HG02852 (cell line): ENCODE measurements around the gene KLF16.

Experiments
- ATAC-seq: cut with Tn5 transposase; IDR thresholded peaks from one replicate; pipeline ENCODE4 v1.9.1; 2021; ENCODE audit warnings: mild to moderate bottlenecking, moderate library complexity; ENCODE audit not compliant: unreplicated experiment

Gene KLF16

DNA sequence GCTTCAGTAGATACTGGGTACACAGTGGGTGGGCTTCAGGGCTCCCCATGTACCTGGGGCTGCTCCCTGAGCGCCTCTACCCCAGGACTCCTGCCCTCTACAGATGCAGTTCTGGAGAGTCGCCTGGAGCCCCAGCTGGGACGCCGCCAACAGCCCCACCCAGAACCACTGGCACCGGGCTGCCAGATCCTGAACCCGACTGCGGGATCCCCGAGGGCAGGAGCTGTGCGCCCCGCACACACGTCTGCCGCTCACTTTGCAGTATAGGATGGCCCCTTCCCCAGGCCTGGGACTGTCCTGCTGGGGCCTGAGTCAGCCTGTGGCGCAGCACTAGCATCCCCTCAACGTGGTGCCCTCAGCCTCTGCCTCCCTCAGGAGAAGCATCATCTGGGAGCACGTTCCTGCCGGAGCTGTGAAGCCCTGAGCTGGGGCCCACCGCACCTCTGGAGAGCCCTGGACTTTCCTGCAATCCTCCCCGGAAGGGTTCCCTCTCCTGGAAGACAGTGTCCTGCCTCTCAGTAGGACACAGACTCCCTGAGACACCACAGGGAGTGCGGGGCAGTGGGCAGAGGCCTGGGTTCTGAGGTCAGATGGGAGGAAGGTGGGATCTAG lies 18.8 kb downstream of the KLF16 start:
- ATAC-seq, result no peak

DNA sequence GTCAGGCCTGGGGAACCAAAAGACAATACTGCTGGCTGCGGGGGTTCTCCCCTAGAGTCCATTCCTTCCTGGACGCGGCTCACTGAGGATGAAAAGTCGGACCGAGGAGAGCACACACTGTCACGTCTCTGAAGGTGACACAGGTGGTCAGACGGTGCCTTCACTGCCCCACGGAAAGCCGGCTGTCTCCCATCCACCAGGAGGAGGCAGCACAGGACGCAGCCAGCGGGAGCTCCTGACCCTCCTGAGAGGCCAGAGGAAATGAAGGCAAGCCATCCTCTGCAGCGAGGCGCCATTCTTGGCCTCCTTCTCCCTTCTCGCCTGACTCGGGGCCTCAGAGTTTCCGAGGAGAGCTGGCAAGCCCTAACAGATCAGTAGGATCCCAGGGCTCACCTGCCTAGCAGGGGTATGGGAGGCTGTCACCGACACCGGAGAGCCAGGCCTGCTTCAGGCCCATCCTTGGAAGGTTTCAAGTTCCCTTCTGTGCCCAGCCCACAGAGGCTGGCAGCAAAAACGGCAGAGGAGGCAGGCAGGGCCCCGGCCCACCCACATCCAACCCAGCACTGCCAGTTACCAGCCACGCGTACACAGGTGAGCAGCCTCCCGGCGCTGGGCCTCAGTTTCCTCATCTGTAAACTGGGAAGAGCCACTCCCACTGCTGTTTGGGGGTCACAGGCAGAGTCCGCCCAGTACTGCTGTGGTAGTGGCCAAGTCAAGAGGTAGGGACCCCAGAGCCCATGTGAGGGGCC lies 19.6 kb downstream of the KLF16 start:
- ATAC-seq, result no peak

DNA sequence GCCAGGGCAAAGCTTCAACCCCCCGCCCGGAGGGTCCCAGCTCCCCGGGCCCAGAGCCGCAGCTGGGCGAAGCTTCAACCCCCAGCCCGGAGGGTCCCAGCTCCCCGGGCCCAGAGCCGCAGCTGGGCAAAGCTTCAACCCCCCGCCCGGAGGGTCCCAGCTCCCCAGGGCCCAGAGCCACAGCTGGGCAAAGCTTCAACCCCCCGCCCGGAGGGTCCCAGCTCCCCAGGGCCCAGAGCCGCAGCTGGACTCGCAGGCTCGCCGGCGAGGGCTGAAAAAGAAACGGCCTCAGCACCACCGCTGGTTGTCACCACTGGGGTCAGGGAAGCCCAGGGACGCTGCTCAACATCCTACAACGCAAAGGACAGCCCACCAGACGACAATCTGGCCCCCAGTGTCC lies 20.3 kb downstream of the KLF16 start:
- no peak for ATAC-seq

DNA sequence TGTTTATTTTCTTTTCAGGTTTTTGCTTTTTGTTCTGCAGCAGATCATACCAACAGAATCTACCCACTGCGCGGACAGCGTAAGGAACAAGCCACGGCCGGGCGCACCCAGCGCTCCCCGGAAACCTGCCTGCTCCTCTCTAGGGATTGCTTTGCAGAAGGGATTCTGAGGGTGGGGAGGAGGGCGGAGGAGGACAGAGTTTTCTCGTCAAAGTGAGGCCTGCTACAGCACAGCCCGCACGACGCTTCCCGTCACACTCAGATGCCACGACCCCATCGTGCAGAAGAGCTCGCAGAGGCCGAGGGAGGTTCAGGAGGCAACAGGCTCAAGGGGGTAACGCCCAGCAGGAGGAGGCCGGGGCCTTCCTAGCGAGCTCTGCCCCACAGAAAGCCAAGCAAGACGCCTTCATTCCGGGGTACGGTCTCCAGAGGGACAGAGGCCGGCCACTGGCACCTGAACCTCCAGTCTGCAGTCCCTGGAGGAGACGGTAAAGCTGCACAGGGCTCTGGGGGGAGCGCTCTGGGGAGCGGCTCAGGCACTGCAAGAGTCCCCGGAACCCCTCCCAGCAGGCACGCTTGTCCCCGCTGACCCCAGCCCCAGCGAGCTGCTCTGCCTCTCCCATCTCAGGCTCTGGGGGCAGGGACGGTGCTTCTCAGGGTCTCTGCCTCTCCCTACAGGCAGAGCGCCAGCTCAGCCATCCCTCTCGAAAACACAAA lies 22.0 kb downstream of the KLF16 start:
- ATAC-seq, result no peak

DNA sequence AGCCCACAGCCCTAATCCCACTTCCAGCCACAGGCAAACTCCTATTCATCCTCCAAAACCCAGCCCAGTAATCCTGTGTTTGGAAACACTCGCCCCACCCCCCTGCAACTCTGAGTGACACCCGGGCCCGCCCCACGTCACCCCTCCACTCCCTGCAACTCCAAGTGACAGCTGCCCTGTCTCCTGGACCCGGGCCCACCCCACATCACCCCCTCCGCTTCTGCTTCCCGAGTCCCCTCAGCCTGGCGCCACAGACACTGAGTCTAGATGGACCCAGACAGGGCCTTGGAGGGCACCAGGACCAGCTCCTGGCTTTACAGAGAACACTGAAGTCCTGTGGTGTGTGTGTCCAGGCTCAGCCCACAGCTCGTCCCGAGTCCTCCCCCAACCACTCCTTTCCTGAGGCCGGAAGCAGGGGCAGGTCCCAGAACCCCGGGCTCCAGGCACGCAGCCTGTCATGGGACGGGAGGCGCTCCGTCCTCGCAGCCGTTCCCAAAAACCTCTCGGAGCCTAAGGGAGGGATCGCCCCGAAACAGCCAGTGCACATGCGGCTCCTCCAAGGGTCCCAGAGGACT lies 22.8 kb downstream of the KLF16 start:
- no peak for ATAC-seq

DNA sequence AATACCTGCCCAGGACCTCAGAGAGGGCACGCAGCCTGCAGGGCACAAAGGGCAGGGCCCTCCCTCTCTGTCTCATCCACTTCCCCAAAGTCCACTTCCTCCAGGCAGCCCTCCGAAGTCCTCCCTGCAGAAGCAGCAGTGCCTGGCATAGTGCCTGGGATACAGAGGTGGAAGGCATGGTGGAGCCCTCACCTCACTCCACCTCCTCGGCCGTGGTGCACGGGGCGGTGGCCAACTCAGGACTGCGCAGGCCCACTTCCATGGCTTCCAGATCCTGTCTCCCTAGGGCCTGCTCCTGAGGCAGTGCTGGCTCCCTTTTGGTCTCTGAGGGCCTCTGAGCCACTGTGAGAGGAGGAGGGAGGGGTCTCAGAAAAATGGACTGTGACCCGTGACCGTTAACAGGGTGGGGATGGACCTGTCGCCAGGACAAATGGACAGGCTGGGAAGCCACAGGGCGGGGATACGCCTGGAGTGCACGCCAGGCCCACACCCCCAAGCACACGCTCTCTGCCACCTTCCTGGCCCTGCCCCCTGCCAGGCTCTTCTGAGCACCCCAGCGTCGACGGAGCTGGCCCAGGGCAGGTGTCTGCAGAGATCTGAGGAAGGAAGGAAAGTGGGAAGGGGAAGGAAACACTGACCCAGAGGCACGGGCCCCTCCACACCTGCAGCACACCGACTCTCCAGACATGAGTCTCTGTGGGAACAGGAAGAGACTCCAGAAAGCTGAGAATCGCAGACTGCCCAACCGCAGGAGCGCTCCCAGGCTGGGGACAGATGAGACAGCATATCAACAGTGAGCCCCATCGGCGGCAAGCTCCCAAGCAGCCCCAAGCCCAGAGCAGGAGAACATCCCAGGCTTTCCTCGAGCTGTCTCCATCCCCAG lies 23.5 kb downstream of the KLF16 start:
- ATAC-seq, result no peak

DNA sequence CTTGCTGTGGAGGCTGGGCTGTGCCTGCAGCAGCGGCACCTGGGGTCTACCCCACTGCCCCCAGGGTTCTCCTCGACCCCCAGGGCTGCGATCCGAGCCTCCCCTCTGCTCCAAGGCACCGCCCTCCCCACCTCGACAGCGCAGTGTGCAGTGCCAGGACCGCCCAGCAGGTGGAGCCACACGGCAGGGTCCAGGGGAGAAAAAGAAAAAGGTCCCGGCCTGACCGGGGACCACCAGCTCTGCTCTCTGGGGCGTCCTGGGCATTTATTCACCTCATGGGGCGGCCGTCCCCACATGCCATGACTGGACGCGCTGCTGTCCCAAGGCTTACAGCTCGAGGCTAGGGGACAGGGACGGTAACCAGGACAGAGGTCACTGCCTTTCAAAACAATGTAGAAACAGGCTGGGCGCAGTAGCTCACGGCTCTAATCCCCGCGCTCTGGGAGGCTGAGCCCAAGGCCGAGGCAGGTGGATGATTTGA lies 25.7 kb downstream of the KLF16 start:
- ATAC-seq, result no peak

DNA sequence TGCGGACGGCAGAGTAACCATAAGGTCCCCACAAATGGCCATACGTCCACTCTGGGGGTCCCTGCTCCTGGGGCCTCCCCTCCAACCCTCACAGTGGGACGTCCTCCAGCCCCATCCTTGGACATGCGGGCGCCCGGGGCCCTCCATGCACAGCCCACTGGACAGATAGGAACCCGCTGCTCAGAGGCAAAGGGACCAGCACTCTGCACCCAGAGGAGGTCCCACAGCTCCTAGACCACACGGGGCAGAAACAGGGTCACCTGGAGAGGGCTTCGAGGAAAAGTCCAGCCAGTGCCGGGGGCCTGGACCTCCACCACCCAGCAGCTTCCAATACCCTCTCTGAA lies 26.2 kb downstream of the KLF16 start:
- no peak for ATAC-seq

DNA sequence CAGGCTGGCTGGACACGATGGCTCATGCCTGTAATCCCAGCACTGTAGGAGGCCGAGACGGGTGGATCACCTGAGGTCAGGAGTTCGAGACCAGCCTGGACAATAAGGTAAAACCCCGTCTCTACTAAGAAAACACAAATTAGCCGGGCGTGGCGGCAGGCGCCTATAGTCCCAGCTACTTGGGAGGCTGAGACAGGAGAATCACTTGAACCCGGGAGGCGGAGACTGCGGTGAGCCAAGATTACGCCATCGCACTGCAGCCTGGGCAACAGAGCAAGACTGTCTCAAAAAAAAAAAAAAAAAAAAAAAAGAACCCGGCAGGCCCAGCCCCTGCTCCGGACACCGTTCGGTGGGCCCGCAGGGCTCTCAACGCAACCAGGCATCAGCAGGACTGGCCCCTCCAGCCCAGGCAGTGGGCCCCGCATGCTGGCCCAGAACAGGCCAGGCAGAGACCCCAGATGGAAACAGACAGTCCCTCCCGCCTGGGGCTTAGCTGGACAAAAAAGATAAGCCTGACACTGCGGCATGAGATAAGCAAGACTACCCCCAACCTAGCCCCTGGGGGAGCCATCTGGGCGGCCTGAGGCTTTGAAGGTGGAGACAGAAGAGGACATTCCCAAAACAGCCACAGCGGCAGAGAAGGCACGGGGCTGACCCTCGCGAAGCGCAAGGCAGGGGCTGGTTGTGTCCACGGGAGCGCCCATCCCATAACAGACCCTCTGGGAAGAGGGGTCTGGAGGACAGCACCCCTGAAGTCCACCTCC lies 26.7 kb downstream of the KLF16 start:
- ATAC-seq, result no peak

DNA sequence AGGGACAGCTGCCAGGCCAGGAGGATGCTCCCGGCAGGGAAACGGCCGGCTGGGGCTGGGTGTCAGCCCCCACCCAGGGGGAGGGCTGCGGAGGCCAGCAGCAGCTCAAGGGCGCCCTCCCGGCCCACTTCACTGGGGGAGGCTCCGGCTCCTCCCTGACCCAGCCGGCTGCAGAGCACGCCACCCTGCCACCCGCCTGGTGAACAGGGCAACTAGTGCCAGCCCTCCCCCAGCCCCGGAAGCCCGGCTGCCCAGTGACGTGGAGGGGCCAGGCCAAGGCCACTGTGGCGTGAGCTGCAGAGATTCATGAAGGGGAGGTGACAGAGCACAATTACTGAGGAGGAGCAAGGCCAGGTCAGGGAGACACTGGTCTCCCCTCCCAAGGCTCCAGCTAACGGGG lies 29.8 kb downstream of the KLF16 start:
- ATAC-seq, result no peak

DNA sequence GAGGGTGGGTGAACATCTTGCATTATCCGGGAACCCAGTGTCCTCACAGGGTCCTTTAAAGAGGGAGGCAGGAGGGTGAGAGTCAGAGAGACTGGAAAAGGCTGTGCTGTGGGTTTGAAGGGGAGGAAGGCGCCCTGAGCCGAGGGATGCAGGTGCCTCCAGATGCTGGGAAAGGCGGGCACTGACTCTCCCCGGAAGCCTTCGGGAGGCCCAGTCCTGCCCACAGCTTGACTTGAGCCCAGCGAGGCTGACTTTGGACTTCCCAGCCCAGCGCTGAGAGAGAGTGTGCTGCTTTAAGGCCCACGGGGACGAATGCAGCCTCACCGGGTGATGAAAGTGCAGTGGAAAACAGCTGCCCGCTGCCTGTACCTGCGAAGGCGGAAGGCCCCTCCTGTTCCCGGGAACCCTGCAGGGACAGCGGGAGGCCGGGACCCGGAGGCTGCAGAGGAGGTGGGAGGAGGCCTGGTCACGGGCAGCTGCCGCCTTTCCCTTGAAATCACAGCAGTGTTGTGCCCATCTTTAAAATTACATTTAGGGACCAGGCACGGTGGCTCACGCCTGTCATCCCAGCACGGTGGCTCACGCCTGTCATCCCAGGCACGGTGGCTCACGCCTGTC lies 31.2 kb downstream of the KLF16 start:
- ATAC-seq, result no peak

DNA sequence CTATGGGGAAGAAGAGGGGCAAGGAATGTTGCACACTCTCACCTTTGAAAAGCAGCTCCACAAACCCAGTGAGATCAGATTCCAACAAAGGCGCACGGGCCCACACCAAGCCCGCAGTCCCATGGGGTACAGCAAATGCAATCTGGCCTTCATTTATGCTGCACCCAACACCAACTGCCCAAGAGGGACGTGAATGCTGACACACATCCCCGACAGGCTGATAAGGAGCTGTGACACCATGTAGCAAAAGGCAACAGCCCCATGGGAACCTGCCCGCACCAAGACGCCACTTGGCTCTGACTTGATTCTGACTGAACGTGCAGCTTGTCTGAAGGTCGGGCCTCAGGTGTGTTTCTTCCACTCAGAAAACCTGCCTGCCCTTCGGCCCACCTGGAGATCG lies 32.4 kb downstream of the KLF16 start:
- ATAC-seq, result no peak

DNA sequence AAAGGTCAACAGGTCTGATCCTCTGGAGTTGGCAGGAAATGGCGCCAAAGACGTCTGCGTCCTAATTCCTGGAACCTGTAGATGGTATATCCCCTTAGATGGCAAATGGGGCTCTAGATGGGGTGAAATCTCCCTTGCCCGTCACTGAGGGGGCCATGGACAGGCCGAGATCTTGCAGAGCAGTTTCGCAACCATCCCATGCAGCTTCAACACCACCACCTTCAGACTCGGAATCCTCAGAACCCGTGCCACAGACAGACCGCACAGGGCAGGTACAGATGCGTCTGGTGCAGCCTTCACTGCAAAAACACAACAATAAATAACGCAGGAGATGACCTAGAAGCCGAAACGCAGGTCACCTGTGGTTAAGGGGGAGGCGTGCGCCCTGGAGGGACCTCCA lies 32.8 kb downstream of the KLF16 start:
- no peak for ATAC-seq

DNA sequence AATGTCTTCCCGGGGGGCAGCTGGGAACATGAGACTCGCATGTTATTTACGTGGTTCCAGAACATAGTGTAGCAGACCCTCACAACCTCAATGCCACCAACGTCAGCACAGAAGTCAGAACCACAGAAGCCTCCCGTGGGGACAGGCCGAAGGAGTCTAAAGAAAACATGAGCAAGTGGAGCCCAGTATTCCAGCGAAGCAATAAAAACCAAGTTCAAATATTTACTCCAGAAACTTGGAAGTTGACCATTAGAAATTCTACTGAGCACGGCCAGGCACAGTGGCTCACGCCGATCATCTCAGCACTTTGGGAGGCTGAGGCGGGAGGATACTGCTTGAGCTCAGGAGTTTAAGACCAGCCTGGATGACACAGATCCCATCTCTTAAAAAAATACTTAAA lies 33.4 kb downstream of the KLF16 start:
- no peak for ATAC-seq

DNA sequence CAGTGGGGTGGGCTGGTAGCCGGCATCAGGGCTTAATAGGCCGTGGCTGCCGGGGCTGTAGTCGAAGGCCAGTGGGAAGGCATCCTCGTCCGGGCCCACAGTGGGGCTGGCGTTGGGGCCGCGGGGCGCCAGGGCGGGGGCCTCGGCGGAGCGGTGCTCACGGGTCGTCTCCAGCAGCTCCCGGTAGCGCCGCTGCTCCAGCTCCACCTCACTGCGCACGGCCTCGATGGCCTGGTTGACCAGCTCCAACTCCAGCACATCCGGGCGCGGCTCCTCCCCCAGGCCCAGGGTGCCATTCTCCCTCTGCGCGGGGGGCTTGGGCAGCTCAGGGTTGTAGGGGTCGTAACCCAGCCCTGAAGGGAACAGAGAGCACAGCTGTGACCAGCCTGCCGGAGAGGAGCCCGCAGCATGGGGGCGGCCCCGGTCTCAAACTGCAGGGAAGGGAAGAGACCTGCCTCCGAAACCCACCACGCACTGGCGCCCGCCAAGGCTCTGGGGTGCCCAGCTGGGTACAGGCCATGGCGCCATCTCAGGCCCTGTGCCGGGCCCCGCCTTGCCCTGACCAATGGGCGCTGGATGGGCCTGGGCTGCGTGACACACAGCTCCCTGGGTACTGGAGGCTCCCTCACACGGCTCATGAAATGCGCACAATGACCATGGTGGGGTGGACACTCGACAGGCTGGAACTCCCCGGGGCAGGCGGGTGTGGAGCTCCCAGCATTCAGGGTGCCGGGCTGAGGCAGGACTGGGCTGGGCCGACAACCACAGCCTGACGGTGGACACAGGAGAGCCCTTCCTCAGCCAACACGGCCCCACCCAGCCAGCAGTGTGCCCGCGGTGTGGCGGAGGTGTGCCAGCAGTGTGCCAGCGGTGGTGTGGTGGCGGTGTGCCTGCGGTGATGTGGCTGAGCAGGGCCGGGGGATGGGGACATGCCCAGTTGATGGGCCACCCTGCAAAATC lies 34.8 kb downstream of the KLF16 start:
- no peak for ATAC-seq

DNA sequence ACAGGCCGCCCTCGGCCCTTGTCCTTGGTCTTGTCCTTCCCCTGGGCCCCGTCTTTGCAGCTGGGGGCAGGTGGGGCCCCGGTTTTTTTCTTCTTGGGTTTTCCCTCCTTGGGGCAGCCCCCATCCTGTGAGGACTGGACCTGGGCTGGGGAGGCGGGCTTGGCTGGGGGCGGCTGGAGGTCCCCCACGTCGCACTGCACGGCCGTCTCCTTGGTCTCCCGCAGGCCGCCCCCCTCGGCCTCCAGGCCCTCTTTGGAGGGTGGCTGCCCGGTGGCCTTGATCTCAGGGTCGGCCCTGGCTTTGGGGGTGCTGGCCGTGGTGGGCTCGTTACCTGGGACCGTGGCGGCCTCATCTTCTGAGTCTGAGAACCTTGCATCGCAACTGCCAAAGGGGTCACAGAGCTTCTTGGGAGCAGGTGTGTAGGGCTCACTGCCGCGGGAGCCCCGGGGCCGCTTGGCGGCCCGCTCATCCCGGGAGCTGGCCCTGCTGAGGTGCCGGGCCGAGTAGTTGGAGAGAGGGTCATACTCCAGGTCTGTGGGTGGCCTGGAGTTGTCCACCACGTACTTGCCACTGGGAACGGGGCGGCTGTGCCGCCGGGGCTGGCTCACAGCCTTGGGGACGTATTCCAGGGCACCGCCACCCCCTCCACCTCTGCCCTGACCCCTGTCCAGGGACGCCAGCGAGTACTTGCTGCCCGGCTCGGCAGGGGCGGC lies 35.7 kb downstream of the KLF16 start:
- ATAC-seq, result no peak

DNA sequence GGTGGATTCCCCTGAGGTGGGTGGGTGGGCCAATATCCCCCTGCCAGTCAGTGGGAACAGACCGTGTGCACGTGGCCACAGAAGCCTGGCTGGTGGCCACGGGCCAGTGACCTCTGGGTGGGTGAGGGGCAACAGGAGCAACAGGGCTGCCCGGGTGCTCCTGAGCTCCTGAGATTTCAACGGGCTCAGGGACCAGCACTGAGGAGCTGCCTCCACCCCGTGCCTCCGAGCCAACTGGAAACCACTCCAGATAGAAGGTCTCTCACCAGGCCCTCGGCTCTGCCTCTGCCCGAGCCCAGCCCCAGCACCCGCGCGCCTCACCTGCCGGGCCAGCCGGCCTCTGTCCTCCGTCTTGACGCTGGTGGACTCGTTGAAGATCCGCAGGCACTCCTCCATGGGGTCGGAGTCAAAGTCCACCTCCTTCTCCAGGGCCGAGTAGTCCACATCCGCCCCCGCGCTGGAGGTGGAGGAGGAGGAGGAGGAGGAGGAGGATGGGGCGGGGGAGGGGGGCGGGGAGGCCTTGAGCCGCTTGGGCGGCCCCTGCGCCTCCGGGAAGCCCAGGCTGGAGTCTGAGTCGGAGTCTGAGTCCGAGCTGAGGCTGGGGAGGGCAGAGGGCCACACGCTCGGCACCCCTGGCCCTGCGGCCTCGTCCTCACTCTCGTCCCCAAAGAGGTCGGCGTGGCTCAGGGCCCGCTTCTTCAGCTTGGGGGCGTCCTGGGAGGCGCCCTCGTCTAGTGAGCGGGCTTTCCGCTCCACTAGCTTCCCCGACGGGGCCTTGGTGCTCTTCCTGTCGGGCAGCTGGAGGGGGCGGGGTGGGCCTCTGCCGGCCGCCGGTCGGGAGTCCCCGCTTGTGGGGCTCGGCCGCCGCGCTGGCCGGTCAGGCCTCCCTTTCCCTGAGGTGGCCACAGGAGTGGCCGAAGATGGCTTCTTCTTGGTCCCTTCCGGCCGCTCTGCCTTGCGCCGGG lies 36.5 kb downstream of the KLF16 start:
- ATAC-seq, result no peak
